ENCODE results near the gene FUT7. TPM values are rescaled to one million over a fixed set of nuclear protein-coding genes. Genes with fewer than 3 reads are reported as not detected.
A peak's percentile ranks its signal among the peaks of the same experiment; 100 is the strongest.

Gene FUT7
- total and polyA plus RNA-seq, 2 of the 13 experiments (the other 11 are each of a cell fraction or from before 2014, with no cell fraction given) = 0.05 TPM; not detected in 1

DNA sequence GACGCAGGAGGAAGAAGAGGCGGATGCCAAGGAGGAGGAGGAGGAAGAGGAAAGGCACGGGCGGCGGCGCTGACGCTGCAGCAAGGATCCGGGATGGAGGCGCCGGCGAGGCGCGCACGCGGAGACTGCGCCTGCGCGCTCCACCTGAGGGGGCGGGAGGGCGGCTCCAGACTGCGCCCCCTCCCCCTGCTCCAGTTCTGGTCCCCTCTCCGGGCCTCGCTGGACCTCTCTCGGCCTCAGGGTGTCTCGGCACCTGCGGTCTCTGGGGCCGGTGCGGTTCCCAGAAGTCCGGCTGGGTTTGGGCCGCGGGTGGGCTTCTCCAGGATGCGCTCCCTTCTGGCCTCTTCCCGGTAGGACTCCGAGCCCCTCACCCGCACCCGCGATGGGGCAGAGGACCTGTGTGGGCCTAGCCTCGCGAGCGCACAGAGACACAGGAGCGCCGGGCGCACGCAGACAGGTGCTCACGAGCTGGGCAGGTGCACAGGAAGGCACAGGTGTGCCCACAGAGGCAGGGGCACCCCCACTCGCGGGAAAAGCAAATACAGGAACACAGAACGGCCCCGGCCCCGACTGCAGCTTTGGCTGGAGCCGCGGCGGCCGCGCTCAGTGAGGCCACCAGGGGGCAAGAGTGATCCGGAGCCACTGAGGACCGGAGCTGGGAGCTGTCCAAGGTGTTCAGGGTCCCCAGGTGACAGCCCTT, 14.3 kb upstream of the FUT7 start, which contains the start of gene NPDC1 (continued):
- TF ChIP-seq, protein P1, sequence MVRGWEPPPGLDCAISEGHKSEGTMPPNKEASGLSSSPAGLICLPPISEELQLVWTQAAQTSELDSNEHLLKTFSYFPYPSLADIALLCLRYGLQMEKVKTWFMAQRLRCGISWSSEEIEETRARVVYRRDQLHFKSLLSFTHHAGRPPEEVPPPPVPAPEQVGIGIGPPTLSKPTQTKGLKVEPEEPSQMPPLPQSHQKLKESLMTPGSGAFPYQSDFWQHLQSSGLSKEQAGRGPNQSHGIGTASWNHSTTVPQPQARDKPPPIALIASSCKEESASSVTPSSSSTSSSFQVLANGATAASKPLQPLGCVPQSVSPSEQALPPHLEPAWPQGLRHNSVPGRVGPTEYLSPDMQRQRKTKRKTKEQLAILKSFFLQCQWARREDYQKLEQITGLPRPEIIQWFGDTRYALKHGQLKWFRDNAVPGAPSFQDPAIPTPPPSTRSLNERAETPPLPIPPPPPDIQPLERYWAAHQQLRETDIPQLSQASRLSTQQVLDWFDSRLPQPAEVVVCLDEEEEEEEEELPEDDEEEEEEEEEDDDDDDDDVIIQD (CRISPR knock-in tag; IDR thresholded peaks at IDR 0.05; ENCODE audit: low read depth) = peak; percentile 34; the same call in 1 of the 2 replicates
- TF ChIP-seq ZNF749 (CRISPR knock-in tag; IDR thresholded peaks at IDR 0.05; ENCODE audit: borderline replicate concordance) (no peak), ZNF343 (CRISPR knock-in tag; IDR thresholded peaks at IDR 0.05) (no peak), KDM2A (CRISPR knock-in tag; IDR thresholded peaks at IDR 0.05; ENCODE audit: borderline replicate concordance, low read depth) (peak; percentile 93), GATAD2A (CRISPR knock-in tag; IDR thresholded peaks at IDR 0.05) (peak; percentile 46; the same call in 1 of the 2 replicates), MAFG (CRISPR knock-in tag; IDR thresholded peaks at IDR 0.05) (0 out of 2 replicates have a peak, but pooled peaks have one; percentile 19), HDAC2 (CRISPR knock-in tag; IDR thresholded peaks at IDR 0.05) (peak; percentile 91), MXI1 (IDR thresholded peaks at IDR 0.05; ENCODE audit: borderline replicate concordance, low read depth, low read length) (peak; percentile 64; the same call in 1 of the 3 replicates), ZNF160 (CRISPR knock-in tag; IDR thresholded peaks at IDR 0.05) (no peak; the same call in 1 of the 2 replicates), CHCHD3 (CRISPR knock-in tag; IDR thresholded peaks at IDR 0.05) (peak; percentile 30; the same call in 1 of the 2 replicates), ZNF350 (CRISPR knock-in tag; IDR thresholded peaks at IDR 0.05; ENCODE audit: borderline replicate concordance, low read depth) (0 out of 2 replicates have a peak, but pooled peaks have one; percentile 71), ZNF780A (CRISPR knock-in tag; IDR thresholded peaks at IDR 0.05) (peak; percentile 72; the same call in 1 of the 2 replicates), GATA4 (IDR thresholded peaks at IDR 0.05; ENCODE audit: borderline replicate concordance, low read depth) (no peak), ZNF432 (CRISPR knock-in tag; IDR thresholded peaks at IDR 0.05; ENCODE audit: borderline replicate concordance) (no peak), NFIC (IDR thresholded peaks at IDR 0.05; ENCODE audit: low read length) (no peak), ZNF605 (CRISPR knock-in tag; IDR thresholded peaks at IDR 0.05) (peak; percentile 96), NCOA5 (CRISPR knock-in tag; IDR thresholded peaks at IDR 0.05) (no peak)
- TF ChIP-seq, protein P2, sequence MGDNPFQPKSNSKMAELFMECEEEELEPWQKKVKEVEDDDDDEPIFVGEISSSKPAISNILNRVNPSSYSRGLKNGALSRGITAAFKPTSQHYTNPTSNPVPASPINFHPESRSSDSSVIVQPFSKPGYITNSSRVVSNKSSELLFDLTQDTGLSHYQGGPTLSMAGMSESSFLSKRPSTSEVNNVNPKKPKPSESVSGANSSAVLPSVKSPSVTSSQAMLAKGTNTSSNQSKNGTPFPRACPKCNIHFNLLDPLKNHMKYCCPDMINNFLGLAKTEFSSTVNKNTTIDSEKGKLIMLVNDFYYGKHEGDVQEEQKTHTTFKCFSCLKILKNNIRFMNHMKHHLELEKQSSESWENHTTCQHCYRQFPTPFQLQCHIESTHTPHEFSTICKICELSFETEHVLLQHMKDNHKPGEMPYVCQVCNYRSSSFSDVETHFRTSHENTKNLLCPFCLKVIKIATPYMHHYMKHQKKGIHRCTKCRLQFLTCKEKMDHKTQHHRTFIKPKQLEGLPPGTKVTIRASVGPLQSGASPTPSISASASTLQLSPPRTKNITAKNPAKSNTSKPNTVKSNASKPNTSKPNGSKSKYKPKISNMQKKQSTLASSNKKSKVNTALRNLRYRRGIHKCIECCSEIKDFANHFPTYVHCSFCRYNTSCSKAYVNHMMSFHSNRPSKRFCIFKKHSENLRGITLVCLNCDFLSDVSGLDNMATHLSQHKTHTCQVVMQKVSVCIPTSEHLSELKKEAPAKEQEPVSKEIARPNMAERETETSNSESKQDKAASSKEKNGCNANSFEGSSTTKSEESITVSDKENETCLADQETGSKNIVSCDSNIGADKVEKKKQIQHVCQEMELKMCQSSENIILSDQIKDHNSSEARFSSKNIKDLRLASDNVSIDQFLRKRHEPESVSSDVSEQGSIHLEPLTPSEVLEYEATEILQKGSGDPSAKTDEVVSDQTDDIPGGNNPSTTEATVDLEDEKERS (CRISPR knock-in tag; IDR thresholded peaks at IDR 0.05) = no peak
- TF ChIP-seq, protein P3, sequence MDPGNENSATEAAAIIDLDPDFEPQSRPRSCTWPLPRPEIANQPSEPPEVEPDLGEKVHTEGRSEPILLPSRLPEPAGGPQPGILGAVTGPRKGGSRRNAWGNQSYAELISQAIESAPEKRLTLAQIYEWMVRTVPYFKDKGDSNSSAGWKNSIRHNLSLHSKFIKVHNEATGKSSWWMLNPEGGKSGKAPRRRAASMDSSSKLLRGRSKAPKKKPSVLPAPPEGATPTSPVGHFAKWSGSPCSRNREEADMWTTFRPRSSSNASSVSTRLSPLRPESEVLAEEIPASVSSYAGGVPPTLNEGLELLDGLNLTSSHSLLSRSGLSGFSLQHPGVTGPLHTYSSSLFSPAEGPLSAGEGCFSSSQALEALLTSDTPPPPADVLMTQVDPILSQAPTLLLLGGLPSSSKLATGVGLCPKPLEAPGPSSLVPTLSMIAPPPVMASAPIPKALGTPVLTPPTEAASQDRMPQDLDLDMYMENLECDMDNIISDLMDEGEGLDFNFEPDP (CRISPR knock-in tag; conservative IDR thresholded peaks at IDR 0.05) = 0 out of 2 replicates have a peak, but pooled peaks have one; percentile 96
- TF ChIP-seq, protein P4, sequence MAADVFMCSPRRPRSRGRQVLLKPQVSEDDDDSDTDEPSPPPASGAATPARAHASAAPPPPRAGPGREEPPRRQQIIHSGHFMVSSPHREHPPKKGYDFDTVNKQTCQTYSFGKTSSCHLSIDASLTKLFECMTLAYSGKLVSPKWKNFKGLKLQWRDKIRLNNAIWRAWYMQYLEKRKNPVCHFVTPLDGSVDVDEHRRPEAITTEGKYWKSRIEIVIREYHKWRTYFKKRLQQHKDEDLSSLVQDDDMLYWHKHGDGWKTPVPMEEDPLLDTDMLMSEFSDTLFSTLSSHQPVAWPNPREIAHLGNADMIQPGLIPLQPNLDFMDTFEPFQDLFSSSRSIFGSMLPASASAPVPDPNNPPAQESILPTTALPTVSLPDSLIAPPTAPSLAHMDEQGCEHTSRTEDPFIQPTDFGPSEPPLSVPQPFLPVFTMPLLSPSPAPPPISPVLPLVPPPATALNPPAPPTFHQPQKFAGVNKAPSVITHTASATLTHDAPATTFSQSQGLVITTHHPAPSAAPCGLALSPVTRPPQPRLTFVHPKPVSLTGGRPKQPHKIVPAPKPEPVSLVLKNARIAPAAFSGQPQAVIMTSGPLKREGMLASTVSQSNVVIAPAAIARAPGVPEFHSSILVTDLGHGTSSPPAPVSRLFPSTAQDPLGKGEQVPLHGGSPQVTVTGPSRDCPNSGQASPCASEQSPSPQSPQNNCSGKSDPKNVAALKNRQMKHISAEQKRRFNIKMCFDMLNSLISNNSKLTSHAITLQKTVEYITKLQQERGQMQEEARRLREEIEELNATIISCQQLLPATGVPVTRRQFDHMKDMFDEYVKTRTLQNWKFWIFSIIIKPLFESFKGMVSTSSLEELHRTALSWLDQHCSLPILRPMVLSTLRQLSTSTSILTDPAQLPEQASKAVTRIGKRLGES (CRISPR knock-in tag; IDR thresholded peaks at IDR 0.05; ENCODE audit: borderline replicate concordance) = no peak; the same call in 1 of the 2 replicates
